Measurements from ENCODE around the gene CFAP58.

DNA sequence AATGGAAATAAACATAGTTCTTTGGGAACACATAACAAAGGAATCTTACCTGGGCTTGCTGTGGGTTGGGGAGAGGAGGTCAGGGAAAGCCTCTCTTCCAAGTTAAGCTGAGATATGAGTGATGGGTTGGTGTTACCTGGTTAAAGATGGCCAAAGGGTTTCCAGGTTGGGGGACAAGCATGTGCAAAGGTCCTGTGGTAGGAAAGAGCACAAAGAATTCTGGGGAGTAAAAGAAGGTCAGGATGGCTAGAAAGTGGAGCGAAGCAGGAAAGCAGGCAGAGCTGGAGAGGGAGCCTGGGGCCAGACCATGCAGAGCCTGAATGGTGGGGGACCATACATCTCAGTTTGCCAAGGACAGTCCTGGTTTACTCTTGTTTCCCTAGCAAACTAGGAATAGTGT lies 133.2 kb downstream of the CFAP58 start:
- TF ChIP-seq, protein P1, sequence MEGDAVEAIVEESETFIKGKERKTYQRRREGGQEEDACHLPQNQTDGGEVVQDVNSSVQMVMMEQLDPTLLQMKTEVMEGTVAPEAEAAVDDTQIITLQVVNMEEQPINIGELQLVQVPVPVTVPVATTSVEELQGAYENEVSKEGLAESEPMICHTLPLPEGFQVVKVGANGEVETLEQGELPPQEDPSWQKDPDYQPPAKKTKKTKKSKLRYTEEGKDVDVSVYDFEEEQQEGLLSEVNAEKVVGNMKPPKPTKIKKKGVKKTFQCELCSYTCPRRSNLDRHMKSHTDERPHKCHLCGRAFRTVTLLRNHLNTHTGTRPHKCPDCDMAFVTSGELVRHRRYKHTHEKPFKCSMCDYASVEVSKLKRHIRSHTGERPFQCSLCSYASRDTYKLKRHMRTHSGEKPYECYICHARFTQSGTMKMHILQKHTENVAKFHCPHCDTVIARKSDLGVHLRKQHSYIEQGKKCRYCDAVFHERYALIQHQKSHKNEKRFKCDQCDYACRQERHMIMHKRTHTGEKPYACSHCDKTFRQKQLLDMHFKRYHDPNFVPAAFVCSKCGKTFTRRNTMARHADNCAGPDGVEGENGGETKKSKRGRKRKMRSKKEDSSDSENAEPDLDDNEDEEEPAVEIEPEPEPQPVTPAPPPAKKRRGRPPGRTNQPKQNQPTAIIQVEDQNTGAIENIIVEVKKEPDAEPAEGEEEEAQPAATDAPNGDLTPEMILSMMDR (conservative IDR thresholded peaks at IDR 0.05) = no peak
- TF ChIP-seq EZH2 (IDR thresholded peaks at IDR 0.05; ENCODE audit: low read depth) = no peak

All from PC-9 (cell line).